A549 treated with CORT108297 at 1 μM for 4 hours (cell line): ENCODE measurements around the gene CALN1. TPM values are rescaled to one million over a fixed set of nuclear protein-coding genes. Genes with fewer than 3 reads are reported as not detected.

ENCODE experiments used
- total RNA-seq: library from RNA; stranded (reverse); fragments of 200-300 nt; extraction: Qiagen RNA extraction; gene quantifications from 5 replicates; pipeline ENCODE4 v1.2.3, GENCODE V29; 2022

The CALN1 gene
- total RNA-seq = 0.20 TPM in 1 of 5 replicates, not detected in the others

GRCh38 chr7:72412121-72412618 lies at the start of gene CALN1:
Gene CALN1, minus strand, starts transcription at chr7:72412338.

